Activated T-helper 9 cell treated with anti-CD3 and anti-CD28 coated beads, Interleukin-2, amount 50 U/mL, for 16 hours (primary cell): ENCODE measurements around the gene NFILZ.

ENCODE experiments used
- DNase-seq: peaks from one replicate; pipeline ENCODE4 v3.0.0-alpha.2; 2020; ENCODE audit warnings: low read depth

The NFILZ gene

DNA sequence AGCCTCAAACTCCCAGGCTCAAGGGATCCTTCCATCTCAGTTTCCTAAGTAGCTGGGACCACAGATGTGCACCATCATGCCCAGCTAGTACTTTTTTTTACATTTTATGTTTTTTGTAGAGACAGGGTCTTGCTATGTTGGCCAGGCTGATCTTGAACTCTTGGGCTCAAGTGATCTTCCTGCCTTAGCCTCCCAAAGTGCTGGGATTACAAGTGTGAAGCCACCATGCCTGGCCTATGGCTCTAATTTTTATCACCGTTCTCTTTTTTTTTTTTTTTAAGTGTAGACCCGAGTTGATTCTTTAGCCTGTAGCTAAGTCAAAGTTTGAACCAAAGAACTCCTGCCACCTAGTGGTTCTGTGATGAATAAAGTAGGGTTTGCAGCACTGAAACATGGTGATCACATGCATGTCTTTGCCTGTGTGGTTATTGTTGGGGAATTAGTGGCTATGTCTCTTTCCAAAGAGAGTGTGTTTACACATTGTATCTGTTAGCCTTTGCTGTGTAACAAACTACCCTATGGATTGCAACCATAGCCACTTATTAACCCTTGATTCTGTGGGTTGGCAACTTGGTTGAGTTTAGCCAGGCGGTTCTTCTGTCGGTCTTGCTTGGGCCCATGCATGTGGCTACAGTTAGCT, 11.6 kb downstream of the NFILZ start:
- DNase-seq = no peak

GRCh38 chr19:8642561-8642960, 12.1 kb downstream of the NFILZ start:
- no peak for DNase-seq

DNA sequence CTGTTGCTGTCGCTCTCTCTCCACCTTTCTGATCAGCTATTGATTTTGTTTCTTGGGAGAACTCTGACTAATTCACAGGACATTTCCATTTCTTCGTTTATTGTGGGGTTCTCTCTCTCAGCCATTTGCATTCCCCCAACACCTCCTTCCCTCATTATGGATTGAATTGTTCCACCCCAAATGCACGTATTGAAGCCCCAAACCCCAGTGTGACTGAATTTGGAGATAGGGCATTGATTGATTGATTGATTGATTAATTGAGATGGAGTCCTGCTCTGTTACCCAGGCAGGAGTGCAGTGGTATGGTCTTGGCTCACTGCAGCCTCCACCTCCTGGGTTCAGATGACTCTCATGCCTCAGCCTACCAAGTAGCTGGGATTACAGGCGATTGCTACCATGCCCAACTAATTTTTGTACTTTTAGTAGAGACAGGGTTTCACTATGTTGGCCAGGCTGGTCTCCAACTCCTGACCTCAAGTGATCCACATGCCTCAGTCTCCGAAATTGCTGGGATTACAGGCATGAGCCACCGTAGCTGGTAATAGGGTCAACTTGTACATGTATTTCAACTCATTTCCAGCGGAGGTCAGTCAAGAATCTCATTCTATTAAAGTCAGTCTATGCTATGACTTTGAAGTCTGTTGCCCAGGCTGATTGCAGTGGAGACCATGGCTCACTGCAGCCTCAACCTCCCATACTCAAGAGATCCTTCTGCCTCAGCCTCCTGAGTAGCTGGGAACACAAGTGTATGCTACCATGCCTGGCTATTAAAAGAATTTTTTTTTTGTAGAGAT, 13.6 kb downstream of the NFILZ start:
- no peak for DNase-seq

- no peak for DNase-seq
These were observed 17.8 kb downstream of the NFILZ start for GRCh38 chr19:8648240-8648639.

- peak; percentile 55 for DNase-seq
These were observed 24.3 kb downstream of the NFILZ start for GRCh38 chr19:8654591-8655339.

- DNase-seq = peak; percentile 15
These were observed 24.9 kb downstream of the NFILZ start for GRCh38 chr19:8655340-8655709.

DNA sequence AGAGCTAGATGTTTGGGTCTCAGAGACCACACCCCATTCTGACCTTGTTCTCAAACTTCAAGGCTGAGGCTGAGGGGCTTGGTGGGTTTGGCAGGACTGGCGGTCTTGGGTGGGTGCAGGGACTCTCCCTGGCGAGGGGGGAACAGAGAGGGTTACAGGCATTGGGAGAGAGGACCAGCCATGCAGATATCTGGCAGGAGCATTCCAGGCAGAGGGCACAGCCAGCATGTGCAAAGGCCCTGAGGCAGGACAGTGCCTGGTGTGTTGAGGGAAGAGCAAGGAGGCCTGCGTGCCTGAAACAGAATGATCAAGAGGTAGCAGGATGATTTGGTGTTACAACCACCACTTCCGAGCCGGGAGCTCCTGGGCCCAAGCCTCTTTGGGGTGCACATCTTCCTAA, 27.4 kb downstream of the NFILZ start:
- no peak for DNase-seq

GRCh38 chr19:8659905-8660304, 29.5 kb downstream of the NFILZ start:
- no peak for DNase-seq

GRCh38 chr19:8662263-8662662, 31.8 kb downstream of the NFILZ start:
- DNase-seq = no peak

- peak; percentile 18 for DNase-seq
These were observed 33.7 kb downstream of the NFILZ start for GRCh38 chr19:8663920-8664670.

DNA sequence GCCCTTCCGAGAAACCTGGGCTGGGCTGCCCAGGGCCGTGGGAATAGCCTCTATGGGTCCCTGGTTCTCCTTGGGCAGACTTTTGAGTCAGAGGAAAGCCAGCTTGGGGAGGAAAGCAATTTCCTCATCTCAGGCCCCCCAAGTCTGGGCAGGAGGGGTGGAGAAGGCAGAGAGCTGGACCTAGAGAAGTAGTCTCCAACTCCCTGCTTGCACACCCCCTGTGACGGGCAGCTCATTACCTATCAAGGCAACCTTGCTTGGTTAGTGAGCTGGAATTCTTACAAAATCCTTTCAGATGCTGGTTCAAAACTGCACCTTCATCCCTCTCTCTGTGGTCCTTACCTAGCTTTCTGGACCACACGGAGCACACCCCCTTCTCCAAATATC, 34.2 kb downstream of the NFILZ start:
- DNase-seq = no peak

- no peak for DNase-seq
These were observed 35.2 kb downstream of the NFILZ start for GRCh38 chr19:8665468-8666213.

DNA sequence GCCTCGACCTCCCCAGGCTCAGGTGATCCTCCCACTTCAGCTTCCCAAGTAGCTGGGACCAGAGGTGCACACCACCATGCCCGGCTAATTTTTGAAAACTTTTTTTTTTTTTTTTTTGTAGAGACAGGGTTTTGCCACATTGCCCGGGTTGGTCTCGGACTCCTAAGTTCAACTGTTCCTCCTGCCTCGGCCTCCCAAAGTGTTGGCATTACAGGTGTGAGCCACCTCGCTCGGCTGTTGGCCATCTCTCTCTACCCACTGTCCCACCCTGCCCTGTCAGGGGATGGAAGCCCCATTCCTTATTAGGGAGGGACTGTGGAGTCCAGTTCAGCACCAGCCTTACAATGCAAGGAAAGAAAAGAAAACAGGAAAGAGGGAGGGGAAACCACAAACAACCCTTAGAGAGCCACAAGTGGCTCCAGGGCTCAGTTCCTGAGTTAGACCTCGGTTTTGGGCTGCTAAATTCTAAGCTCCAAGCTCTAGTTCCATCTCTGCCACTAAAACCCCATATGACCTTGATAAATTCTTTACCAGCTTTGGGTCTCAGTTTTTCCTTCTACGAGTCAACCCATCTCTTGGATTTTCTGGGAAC, 36.5 kb downstream of the NFILZ start:
- DNase-seq = no peak

GRCh38 chr19:8673276-8673891, 43.0 kb downstream of the NFILZ start:
- DNase-seq = no peak

DNA sequence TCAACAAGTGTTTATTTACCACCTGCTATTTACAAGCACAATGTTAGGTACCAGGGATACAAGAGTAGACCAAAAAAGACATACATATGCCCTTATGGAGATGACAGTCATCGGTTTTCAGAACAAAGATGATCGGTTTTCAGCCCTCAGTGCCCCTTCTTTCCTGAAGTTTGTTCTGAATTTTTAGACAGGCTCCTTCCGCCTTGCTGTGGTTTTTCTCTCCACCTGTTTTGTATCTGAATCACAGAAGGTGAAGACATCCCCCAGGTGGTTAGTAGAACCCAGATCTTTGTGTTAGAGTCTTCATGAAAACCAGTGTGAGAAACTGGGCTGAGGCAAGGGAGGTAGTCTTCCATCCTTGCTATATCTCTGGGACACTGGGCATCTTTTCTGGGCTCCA, 44.6 kb downstream of the NFILZ start:
- no peak for DNase-seq

DNA sequence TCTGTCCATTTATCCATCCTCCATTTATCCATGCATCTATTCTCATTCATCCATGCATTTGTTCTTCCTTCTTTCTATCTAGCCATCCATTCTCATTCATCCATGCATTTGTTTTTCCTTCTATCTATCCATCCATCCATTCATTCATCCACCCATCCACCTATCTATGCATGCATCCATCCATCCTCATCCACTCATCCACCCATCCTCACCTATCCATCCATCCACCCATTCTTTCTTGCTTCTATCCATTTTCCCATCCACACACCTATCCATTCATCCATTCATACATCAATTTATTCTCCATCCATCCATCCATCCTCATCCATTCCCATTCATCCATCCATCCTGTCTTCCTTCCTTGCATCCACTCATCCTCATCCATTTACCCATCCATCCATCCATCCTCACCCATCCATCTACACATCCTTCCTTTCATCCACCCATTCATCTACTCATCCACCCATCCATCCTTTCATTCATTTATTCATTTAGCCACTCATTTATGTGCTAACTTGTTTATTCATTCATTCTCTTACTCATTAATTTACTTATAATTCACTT, 47.9 kb downstream of the NFILZ start:
- no peak for DNase-seq
